Measurements from ENCODE around the gene KIFC3.
"Not testable (repeated sequence)": the region's sequence is repeated elsewhere in the genome, so short reads cannot be mapped to it uniquely, and the experiment has no call there.

Gene KIFC3

GRCh38 chr16:57802341-57803133 lies at the start of gene KIFC3:
KIFC3 (minus strand) TSS chr16:57802491; CDS start chr16:57798243, 4,248 bp downstream.
- peak; percentile 65 to 83 for DNase-seq (ENCODE audit: low spot score in 2 of 2)
- Mint-ChIP-seq H3K36me3 (peaks cover 18% of the 10 kb centered on the region), H3K9me3 (no peaks in the 10 kb centered on the region), H3K4me3 (peak within 1 kb of the TSS; percentile 83), H3K4me1 (peaks cover 34% of the 10 kb centered on the region), H3K27ac (peak within 1 kb of the TSS; percentile 93)
- ATAC-seq: peak; percentile 85

- H3K4me3 Mint-ChIP-seq: no peak overlapping the region
- ATAC-seq (no peak), DNase-seq (ENCODE audit: low spot score in 2 of 2) (no peak)
- no peaks in the 10 kb centered on the region for H3K36me3 Mint-ChIP-seq
- no peaks in the 10 kb centered on the region for H3K4me1 Mint-ChIP-seq
- no peak overlapping the region for H3K27ac Mint-ChIP-seq
- H3K9me3 Mint-ChIP-seq: no peaks in the 10 kb centered on the region
Measured at GRCh38 chr16:57848181-57848580, 45.9 kb upstream of the KIFC3 start.

- not testable (repeated sequence) for H3K4me1 Mint-ChIP-seq; DNase-seq (ENCODE audit: low spot score in 2 of 2); ATAC-seq; H3K9me3 Mint-ChIP-seq; H3K4me3 Mint-ChIP-seq; H3K36me3 Mint-ChIP-seq
- H3K27ac Mint-ChIP-seq: peak overlapping the region; percentile 43
Measured at GRCh38 chr16:57846931-57847330, 44.6 kb upstream of the KIFC3 start.

GRCh38 chr16:57846078-57846697 lies 43.9 kb upstream of the KIFC3 start:
- ATAC-seq: no peak
- H3K4me3 Mint-ChIP-seq: no peak overlapping the region
- peak overlapping the region; percentile 43 for H3K27ac Mint-ChIP-seq
- H3K4me1 Mint-ChIP-seq: no peaks in the 10 kb centered on the region
- no peak for DNase-seq (ENCODE audit: low spot score in 2 of 2)
- H3K36me3 Mint-ChIP-seq: no peaks in the 10 kb centered on the region
- no peaks in the 10 kb centered on the region for H3K9me3 Mint-ChIP-seq

- no peaks in the 10 kb centered on the region for H3K36me3 Mint-ChIP-seq
- H3K9me3 Mint-ChIP-seq: no peaks in the 10 kb centered on the region
- H3K4me1 Mint-ChIP-seq: no peaks in the 10 kb centered on the region
- H3K4me3 Mint-ChIP-seq: no peak overlapping the region
- ATAC-seq: no peak
- H3K27ac Mint-ChIP-seq: no peak overlapping the region
- no peak for DNase-seq (ENCODE audit: low spot score in 2 of 2)
Measured at GRCh38 chr16:57845115-57845514, 42.8 kb upstream of the KIFC3 start.

- H3K9me3 Mint-ChIP-seq: no peaks in the 10 kb centered on the region
- H3K4me3 Mint-ChIP-seq: no peak overlapping the region
- no peaks in the 10 kb centered on the region for H3K36me3 Mint-ChIP-seq
- DNase-seq (ENCODE audit: low spot score in 2 of 2): no peak
- H3K27ac Mint-ChIP-seq: no peak overlapping the region
- ATAC-seq: no peak
- H3K4me1 Mint-ChIP-seq: no peaks in the 10 kb centered on the region
Measured at GRCh38 chr16:57844416-57845030, 42.2 kb upstream of the KIFC3 start.

GRCh38 chr16:57843400-57843799 lies 41.1 kb upstream of the KIFC3 start:
- DNase-seq (ENCODE audit: low spot score in 2 of 2) (no peak), ATAC-seq (no peak)
- no peaks in the 10 kb centered on the region for H3K4me1 Mint-ChIP-seq
- H3K9me3 Mint-ChIP-seq: no peaks in the 10 kb centered on the region
- H3K27ac Mint-ChIP-seq: no peak overlapping the region
- no peaks in the 10 kb centered on the region for H3K36me3 Mint-ChIP-seq
- no peak overlapping the region for H3K4me3 Mint-ChIP-seq

- Mint-ChIP-seq H3K9me3 (no peaks in the 10 kb centered on the region), H3K4me3 (no peak overlapping the region), H3K36me3 (peaks cover under 1% of the 10 kb centered on the region), H3K27ac (no peak overlapping the region), H3K4me1 (no peaks in the 10 kb centered on the region)
- DNase-seq (ENCODE audit: low spot score in 2 of 2) (no peak), ATAC-seq (no peak)
Measured at GRCh38 chr16:57842601-57843000, 40.3 kb upstream of the KIFC3 start.

- Mint-ChIP-seq H3K36me3 (peaks cover 6% of the 10 kb centered on the region), H3K4me1 (no peaks in the 10 kb centered on the region), H3K9me3 (no peaks in the 10 kb centered on the region), H3K27ac (no peak overlapping the region), H3K4me3 (no peak overlapping the region)
- no peak for ATAC-seq
- no peak for DNase-seq (ENCODE audit: low spot score in 2 of 2)
Measured at GRCh38 chr16:57840833-57841232, 38.5 kb upstream of the KIFC3 start.

- ATAC-seq (no peak), DNase-seq (ENCODE audit: low spot score in 2 of 2) (no peak)
- no peaks in the 10 kb centered on the region for H3K9me3 Mint-ChIP-seq
- H3K4me3 Mint-ChIP-seq: no peak overlapping the region
- peaks cover 6% of the 10 kb centered on the region for H3K36me3 Mint-ChIP-seq
- no peaks in the 10 kb centered on the region for H3K4me1 Mint-ChIP-seq
- H3K27ac Mint-ChIP-seq: no peak overlapping the region
Measured at GRCh38 chr16:57838161-57838560, 35.9 kb upstream of the KIFC3 start.

- Mint-ChIP-seq H3K27ac (peak overlapping the region; percentile 78), H3K36me3 (peaks cover 6% of the 10 kb centered on the region), H3K4me1 (no peaks in the 10 kb centered on the region), H3K4me3 (no peak overlapping the region), H3K9me3 (no peaks in the 10 kb centered on the region)
- ATAC-seq (no peak), DNase-seq (ENCODE audit: low spot score in 2 of 2) (no peak)
Measured at GRCh38 chr16:57837305-57838125, 35.2 kb upstream of the KIFC3 start.

GRCh38 chr16:57835439-57835838 lies 33.1 kb upstream of the KIFC3 start:
- DNase-seq (ENCODE audit: low spot score in 2 of 2); ATAC-seq; H3K9me3 Mint-ChIP-seq; H3K27ac Mint-ChIP-seq; H3K36me3 Mint-ChIP-seq; H3K4me3 Mint-ChIP-seq; H3K4me1 Mint-ChIP-seq: not testable (repeated sequence)

GRCh38 chr16:57834936-57835335 lies 32.6 kb upstream of the KIFC3 start:
- Mint-ChIP-seq H3K27ac (no peak overlapping the region), H3K36me3 (peaks cover 6% of the 10 kb centered on the region), H3K4me1 (no peaks in the 10 kb centered on the region), H3K9me3 (no peaks in the 10 kb centered on the region), H3K4me3 (no peak overlapping the region)
- DNase-seq (ENCODE audit: low spot score in 2 of 2): no peak
- ATAC-seq: no peak

- H3K36me3 Mint-ChIP-seq: no peaks in the 10 kb centered on the region
- DNase-seq (ENCODE audit: low spot score in 2 of 2): no peak
- no peak overlapping the region for H3K4me3 Mint-ChIP-seq
- ATAC-seq: no peak
- no peaks in the 10 kb centered on the region for H3K9me3 Mint-ChIP-seq
- H3K27ac Mint-ChIP-seq: no peak overlapping the region
- no peaks in the 10 kb centered on the region for H3K4me1 Mint-ChIP-seq
Measured at GRCh38 chr16:57830890-57831484, 28.7 kb upstream of the KIFC3 start.

GRCh38 chr16:57829969-57830360 lies 27.7 kb upstream of the KIFC3 start:
- no peak overlapping the region for H3K4me3 Mint-ChIP-seq
- H3K36me3 Mint-ChIP-seq: no peaks in the 10 kb centered on the region
- H3K9me3 Mint-ChIP-seq: no peaks in the 10 kb centered on the region
- ATAC-seq (no peak), DNase-seq (ENCODE audit: low spot score in 2 of 2) (no peak)
- H3K27ac Mint-ChIP-seq: no peak overlapping the region
- no peaks in the 10 kb centered on the region for H3K4me1 Mint-ChIP-seq

Measured in stimulated activated effector memory CD8-positive, alpha-beta T cell treated with anti-CD3 and anti-CD28 coated beads, Interleukin-12 subunit alpha, Interleukin-12 subunit beta, amount 100 ng/mL, for 72 hours (primary cell).